ENCODE measurements around the gene METTL18. TPM values are rescaled to one million over a fixed set of nuclear protein-coding genes. Genes with fewer than 3 reads are reported as not detected.

The METTL18 gene
- total and polyA plus RNA-seq, 2 of the 13 experiments (the other 11 are each of a cell fraction or from before 2014, with no cell fraction given): 2.7 to 6.7 TPM

DNA sequence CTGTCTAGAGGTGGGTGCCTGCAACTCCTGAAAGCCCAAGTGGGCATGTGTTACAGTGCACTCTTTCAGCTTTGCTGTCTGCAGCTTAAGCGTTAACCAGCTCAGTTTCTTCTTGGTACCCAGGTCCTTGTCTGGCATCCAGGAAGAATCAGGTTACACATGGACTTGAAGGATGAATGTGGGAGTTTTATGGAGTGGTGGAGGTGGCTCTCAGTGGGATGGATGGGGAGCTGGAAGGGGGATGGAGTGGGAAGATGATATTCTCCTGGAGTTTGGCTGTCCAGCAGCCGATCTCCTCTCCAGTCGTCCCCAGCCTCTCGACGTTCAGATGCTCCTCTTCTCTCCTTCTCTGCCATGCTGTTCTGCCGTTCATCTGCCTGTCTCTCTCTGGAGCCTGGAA lies 9.4 kb downstream of the METTL18 start:
- Histone ChIP-seq H3K79me2 (ENCODE audit: insufficient read depth, low read length) (no peaks in the 10 kb centered on the region), H2AFZ (ENCODE audit: low read length) (no peak overlapping the region), H4K20me1 (ENCODE audit: insufficient read depth, low read length) (no peaks in the 10 kb centered on the region), H3K27ac (ENCODE audit: extremely low read length, insufficient read depth, low read length) (no peak overlapping the region), H3K4me1 (ENCODE audit: insufficient read depth, low read length) (peaks cover 15% of the 10 kb centered on the region; the same call in 1 of the 2 replicates), H3K4me3 (replicated peaks in 1 of 3; ENCODE audit: insufficient read depth in 1 of 3, low read depth in 2 of 3, low read length in 3 of 3) (no peak overlapping the region), H3K4me2 (ENCODE audit: low read depth, low read length) (no peak overlapping the region), H3K36me3 (replicated peaks in 1 of 2; ENCODE audit: control insufficient read depth in 1 of 2, insufficient read depth in 2 of 2, low read length in 2 of 2) (no peaks in the 10 kb centered on the region), H3K9ac (ENCODE audit: insufficient read depth, low read depth, low read length) (no peak overlapping the region), H3K9me3 (ENCODE audit: low read length) (no peaks in the 10 kb centered on the region), H3K27me3 (ENCODE audit: control insufficient read depth in 1 of 2, insufficient read depth in 2 of 2, low read length in 2 of 2) (no peaks in the 10 kb centered on the region; a peak in 1 of 5 replicates)
- TF ChIP-seq ZNF33A (CRISPR knock-in tag; IDR thresholded peaks at IDR 0.05; ENCODE audit: borderline replicate concordance): no peak
- no peak for TF ChIP-seq SRSF9 (IDR thresholded peaks at IDR 0.05; ENCODE audit: borderline replicate concordance, insufficient read depth, low read depth, low read length, poor library complexity, severe bottlenecking)
- TF ChIP-seq KMT2A (CRISPR knock-in tag; IDR thresholded peaks at IDR 0.05): no peak
- TF ChIP-seq ZNF441 (CRISPR knock-in tag; IDR thresholded peaks at IDR 0.05; ENCODE audit: borderline replicate concordance): no peak
- TF ChIP-seq ZNF776 (CRISPR knock-in tag; IDR thresholded peaks at IDR 0.05): no peak
- TF ChIP-seq, protein P1, sequence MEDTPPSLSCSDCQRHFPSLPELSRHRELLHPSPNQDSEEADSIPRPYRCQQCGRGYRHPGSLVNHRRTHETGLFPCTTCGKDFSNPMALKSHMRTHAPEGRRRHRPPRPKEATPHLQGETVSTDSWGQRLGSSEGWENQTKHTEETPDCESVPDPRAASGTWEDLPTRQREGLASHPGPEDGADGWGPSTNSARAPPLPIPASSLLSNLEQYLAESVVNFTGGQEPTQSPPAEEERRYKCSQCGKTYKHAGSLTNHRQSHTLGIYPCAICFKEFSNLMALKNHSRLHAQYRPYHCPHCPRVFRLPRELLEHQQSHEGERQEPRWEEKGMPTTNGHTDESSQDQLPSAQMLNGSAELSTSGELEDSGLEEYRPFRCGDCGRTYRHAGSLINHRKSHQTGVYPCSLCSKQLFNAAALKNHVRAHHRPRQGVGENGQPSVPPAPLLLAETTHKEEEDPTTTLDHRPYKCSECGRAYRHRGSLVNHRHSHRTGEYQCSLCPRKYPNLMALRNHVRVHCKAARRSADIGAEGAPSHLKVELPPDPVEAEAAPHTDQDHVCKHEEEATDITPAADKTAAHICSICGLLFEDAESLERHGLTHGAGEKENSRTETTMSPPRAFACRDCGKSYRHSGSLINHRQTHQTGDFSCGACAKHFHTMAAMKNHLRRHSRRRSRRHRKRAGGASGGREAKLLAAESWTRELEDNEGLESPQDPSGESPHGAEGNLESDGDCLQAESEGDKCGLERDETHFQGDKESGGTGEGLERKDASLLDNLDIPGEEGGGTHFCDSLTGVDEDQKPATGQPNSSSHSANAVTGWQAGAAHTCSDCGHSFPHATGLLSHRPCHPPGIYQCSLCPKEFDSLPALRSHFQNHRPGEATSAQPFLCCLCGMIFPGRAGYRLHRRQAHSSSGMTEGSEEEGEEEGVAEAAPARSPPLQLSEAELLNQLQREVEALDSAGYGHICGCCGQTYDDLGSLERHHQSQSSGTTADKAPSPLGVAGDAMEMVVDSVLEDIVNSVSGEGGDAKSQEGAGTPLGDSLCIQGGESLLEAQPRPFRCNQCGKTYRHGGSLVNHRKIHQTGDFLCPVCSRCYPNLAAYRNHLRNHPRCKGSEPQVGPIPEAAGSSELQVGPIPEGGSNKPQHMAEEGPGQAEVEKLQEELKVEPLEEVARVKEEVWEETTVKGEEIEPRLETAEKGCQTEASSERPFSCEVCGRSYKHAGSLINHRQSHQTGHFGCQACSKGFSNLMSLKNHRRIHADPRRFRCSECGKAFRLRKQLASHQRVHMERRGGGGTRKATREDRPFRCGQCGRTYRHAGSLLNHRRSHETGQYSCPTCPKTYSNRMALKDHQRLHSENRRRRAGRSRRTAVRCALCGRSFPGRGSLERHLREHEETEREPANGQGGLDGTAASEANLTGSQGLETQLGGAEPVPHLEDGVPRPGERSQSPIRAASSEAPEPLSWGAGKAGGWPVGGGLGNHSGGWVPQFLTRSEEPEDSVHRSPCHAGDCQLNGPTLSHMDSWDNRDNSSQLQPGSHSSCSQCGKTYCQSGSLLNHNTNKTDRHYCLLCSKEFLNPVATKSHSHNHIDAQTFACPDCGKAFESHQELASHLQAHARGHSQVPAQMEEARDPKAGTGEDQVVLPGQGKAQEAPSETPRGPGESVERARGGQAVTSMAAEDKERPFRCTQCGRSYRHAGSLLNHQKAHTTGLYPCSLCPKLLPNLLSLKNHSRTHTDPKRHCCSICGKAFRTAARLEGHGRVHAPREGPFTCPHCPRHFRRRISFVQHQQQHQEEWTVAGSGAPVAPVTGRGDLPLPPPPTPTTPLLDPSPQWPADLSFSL (CRISPR knock-in tag; IDR thresholded peaks at IDR 0.05): no peak
- TF ChIP-seq NFYC (CRISPR knock-in tag; IDR thresholded peaks at IDR 0.05): no peak
- TF ChIP-seq ZNF709 (CRISPR knock-in tag; IDR thresholded peaks at IDR 0.05): no peak
- TF ChIP-seq ZFP36L2 (CRISPR knock-in tag; IDR thresholded peaks at IDR 0.05): no peak
- TF ChIP-seq CBFB (CRISPR knock-in tag; IDR thresholded peaks at IDR 0.05): no peak
- TF ChIP-seq, protein P2, sequence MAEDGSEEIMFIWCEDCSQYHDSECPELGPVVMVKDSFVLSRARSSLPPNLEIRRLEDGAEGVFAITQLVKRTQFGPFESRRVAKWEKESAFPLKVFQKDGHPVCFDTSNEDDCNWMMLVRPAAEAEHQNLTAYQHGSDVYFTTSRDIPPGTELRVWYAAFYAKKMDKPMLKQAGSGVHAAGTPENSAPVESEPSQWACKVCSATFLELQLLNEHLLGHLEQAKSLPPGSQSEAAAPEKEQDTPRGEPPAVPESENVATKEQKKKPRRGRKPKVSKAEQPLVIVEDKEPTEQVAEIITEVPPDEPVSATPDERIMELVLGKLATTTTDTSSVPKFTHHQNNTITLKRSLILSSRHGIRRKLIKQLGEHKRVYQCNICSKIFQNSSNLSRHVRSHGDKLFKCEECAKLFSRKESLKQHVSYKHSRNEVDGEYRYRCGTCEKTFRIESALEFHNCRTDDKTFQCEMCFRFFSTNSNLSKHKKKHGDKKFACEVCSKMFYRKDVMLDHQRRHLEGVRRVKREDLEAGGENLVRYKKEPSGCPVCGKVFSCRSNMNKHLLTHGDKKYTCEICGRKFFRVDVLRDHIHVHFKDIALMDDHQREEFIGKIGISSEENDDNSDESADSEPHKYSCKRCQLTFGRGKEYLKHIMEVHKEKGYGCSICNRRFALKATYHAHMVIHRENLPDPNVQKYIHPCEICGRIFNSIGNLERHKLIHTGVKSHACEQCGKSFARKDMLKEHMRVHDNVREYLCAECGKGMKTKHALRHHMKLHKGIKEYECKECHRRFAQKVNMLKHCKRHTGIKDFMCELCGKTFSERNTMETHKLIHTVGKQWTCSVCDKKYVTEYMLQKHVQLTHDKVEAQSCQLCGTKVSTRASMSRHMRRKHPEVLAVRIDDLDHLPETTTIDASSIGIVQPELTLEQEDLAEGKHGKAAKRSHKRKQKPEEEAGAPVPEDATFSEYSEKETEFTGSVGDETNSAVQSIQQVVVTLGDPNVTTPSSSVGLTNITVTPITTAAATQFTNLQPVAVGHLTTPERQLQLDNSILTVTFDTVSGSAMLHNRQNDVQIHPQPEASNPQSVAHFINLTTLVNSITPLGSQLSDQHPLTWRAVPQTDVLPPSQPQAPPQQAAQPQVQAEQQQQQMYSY (CRISPR knock-in tag; IDR thresholded peaks at IDR 0.05): no peak
- TF ChIP-seq TARDBP (CRISPR knock-in tag; IDR thresholded peaks at IDR 0.05): no peak
- no peak for TF ChIP-seq ZFP90 (CRISPR knock-in tag; IDR thresholded peaks at IDR 0.05; ENCODE audit: borderline replicate concordance)
- no peak for TF ChIP-seq HMG20A (CRISPR knock-in tag; IDR thresholded peaks at IDR 0.05; ENCODE audit: borderline replicate concordance)
- no peak for TF ChIP-seq RAD51 (IDR thresholded peaks at IDR 0.05; ENCODE audit: borderline replicate concordance)
- CTCF ChIA-PET (ENCODE audit: low intra/inter-chr PET ratio, low total read pairs): no interaction called here
- FAIRE-seq (no peak), DNase-seq (ENCODE audit: low spot score) (no peak), ATAC-seq (no peak; the same call in 2 of the 3 replicates)
- 21% methylated on average over 6 of the region's 6 CpGs for WGBS (ENCODE audit: low lambda C conversion rate)
- in situ Hi-C loops (cut with HindIII; ENCODE audit: extremely low pct_ligation_motif_present, low pct_unique_long_range_greater_than_20kb): no loop called here
- POLR2A ChIA-PET: no interaction called here
- intact Hi-C loops (cut with micrococcal nuclease; ENCODE audit: unreplicated experiment): no loop called here
- no TSS peak for BruUV-seq (replicated peaks)
